HEK293 (cell line): ENCODE results near the gene APPL2.

ENCODE experiments used
- CTCF ChIA-PET: fragments of 350-600 bp; formaldehyde crosslinking; extraction: SDS; loops from one replicate; lab custom pipeline; 2021; ENCODE audit warnings: antibody characterized with exemption; lab: Yijun Ruan, JAX
- POLR2A ChIA-PET: fragments of 300-600 bp; formaldehyde crosslinking; extraction: SDS; loops from one replicate; lab custom pipeline; 2020; ENCODE audit warnings: antibody characterized with exemption, inconsistent platforms; lab: Yijun Ruan, JAX
- H3K27ac ChIP-seq: fragments of 200-500 bp; sonication (Bioruptor generic); 2 replicates; pipeline ENCODE4 v1.5.1; 2014; ENCODE audit warnings: low read depth, low read length, control low read depth, inconsistent platforms; ENCODE audit errors: extremely low read depth
- H3K36me3 ChIP-seq, 2 experiments: fragments of 200-500 bp in 1 of 2; sonication (Bioruptor generic) in 1 of 2; 1 replicate in 1 of 2; 2 replicates in 1 of 2; pipeline ENCODE4 v1.5.1; 2014 to 2017; ENCODE audit warnings: inconsistent platforms in 2 of 2, low read length in 2 of 2; ENCODE audit not compliant: control insufficient read depth in 2 of 2, insufficient read depth in 1 of 2
- H3K4me1 ChIP-seq: fragments of 200-500 bp; sonication (Bioruptor generic); 2 replicates; pipeline ENCODE4 v1.5.1; 2014; ENCODE audit warnings: mild to moderate bottlenecking, low read length, inconsistent platforms; ENCODE audit not compliant: control insufficient read depth, insufficient read depth
- H3K4me3 ChIP-seq: 2 replicates; pipeline ENCODE4 v1.5.1; 2011; ENCODE audit warnings: low read depth, mild to moderate bottlenecking, control low read depth, low read length, moderate library complexity
- H3K9me3 ChIP-seq: fragments of 200-500 bp; sonication (Bioruptor generic); 2 replicates; pipeline ENCODE4 v1.5.1; 2014; ENCODE audit warnings: low read depth, low read length, inconsistent platforms; ENCODE audit not compliant: control insufficient read depth, insufficient read depth
- GFI1B ChIP-seq: fragments of 450-650 bp; formaldehyde crosslinking; IDR thresholded peaks from 2 replicates; pipeline ENCODE4 v1.5.1; 2016; ENCODE audit warnings: missing biosample characterization, missing genetic modification characterization
- SCRT1 ChIP-seq: fragments of 450-650 bp; formaldehyde crosslinking; IDR thresholded peaks from 2 replicates; pipeline ENCODE4 v1.5.1; 2016; ENCODE audit warnings: missing biosample characterization, missing genetic modification characterization, borderline replicate concordance
- SP2 ChIP-seq: fragments of 450-650 bp; formaldehyde crosslinking; IDR thresholded peaks from 2 replicates; pipeline ENCODE4 v1.5.1; 2016; ENCODE audit warnings: missing biosample characterization, missing genetic modification characterization
- YY1 ChIP-seq: fragments of 450-650 bp; formaldehyde crosslinking; IDR thresholded peaks from 2 replicates; pipeline ENCODE4 v1.5.1; 2018; ENCODE audit warnings: missing biosample characterization, missing genetic modification characterization
- ZBTB8A ChIP-seq: fragments of 450-650 bp; formaldehyde crosslinking; IDR thresholded peaks from 2 replicates; pipeline ENCODE4 v1.5.1; 2016; ENCODE audit warnings: missing biosample characterization, missing genetic modification characterization
- ZFP41 ChIP-seq: fragments of 450-650 bp; formaldehyde crosslinking; IDR thresholded peaks from 2 replicates; pipeline ENCODE4 v1.5.1; 2016; ENCODE audit warnings: missing biosample characterization, missing genetic modification characterization, borderline replicate concordance
- ZFP69B ChIP-seq: fragments of 450-650 bp; formaldehyde crosslinking; IDR thresholded peaks from 2 replicates; pipeline ENCODE4 v1.5.1; 2016; ENCODE audit warnings: missing biosample characterization, missing genetic modification characterization
- ZNF10 ChIP-seq: fragments of 450-650 bp; formaldehyde crosslinking; IDR thresholded peaks from 2 replicates; pipeline ENCODE4 v1.5.1; 2017; ENCODE audit warnings: missing biosample characterization, missing genetic modification characterization
- ZNF133 ChIP-seq: fragments of 450-650 bp; formaldehyde crosslinking; IDR thresholded peaks from 2 replicates; pipeline ENCODE4 v1.5.1; 2016; ENCODE audit warnings: missing biosample characterization, missing genetic modification characterization
- ZNF24 ChIP-seq: fragments of 450-650 bp; formaldehyde crosslinking; IDR thresholded peaks from 2 replicates; pipeline ENCODE4 v1.5.1; 2016; ENCODE audit warnings: missing biosample characterization, missing genetic modification characterization
- ZNF426 ChIP-seq: fragments of 450-650 bp; formaldehyde crosslinking; IDR thresholded peaks from 2 replicates; pipeline ENCODE4 v1.5.1; 2017; ENCODE audit warnings: missing biosample characterization, missing genetic modification characterization, mild to moderate bottlenecking, inconsistent platforms, moderate library complexity
- ZNF433 ChIP-seq: fragments of 450-650 bp; formaldehyde crosslinking; IDR thresholded peaks from 2 replicates; pipeline ENCODE4 v1.5.1; 2016; ENCODE audit warnings: missing biosample characterization, missing genetic modification characterization, low read depth
- ZNF624 ChIP-seq: fragments of 450-650 bp; formaldehyde crosslinking; IDR thresholded peaks from 2 replicates; pipeline ENCODE4 v1.5.1; 2017; ENCODE audit warnings: missing biosample characterization, missing genetic modification characterization
- ZNF768 ChIP-seq: fragments of 450-650 bp; formaldehyde crosslinking; IDR thresholded peaks from 2 replicates; pipeline ENCODE4 v1.5.1; 2018; ENCODE audit warnings: missing biosample characterization, mild to moderate bottlenecking, missing genetic modification characterization
- ZNF791 ChIP-seq: fragments of 450-650 bp; formaldehyde crosslinking; IDR thresholded peaks from 2 replicates; pipeline ENCODE4 v1.5.1; 2016; ENCODE audit warnings: missing biosample characterization, missing genetic modification characterization
- ZNF792 ChIP-seq: fragments of 450-650 bp; formaldehyde crosslinking; IDR thresholded peaks from 2 replicates; pipeline ENCODE4 v1.5.1; 2016; ENCODE audit warnings: missing biosample characterization, missing genetic modification characterization
- TF ChIP-seq, protein P1 (sequence below): fragments of 450-650 bp; formaldehyde crosslinking; IDR thresholded peaks from 2 replicates; pipeline ENCODE4 v1.5.1; 2017; ENCODE audit warnings: missing biosample characterization, missing genetic modification characterization
- TF ChIP-seq, protein P2 (sequence below): fragments of 450-650 bp; formaldehyde crosslinking; IDR thresholded peaks from 2 replicates; pipeline ENCODE4 v1.5.1; 2016; ENCODE audit warnings: missing biosample characterization, missing genetic modification characterization
- TF ChIP-seq, protein P3 (sequence below): fragments of 450-650 bp; formaldehyde crosslinking; IDR thresholded peaks from 2 replicates; pipeline ENCODE4 v1.5.1; 2016; ENCODE audit warnings: missing biosample characterization, missing genetic modification characterization

Gene APPL2

DNA sequence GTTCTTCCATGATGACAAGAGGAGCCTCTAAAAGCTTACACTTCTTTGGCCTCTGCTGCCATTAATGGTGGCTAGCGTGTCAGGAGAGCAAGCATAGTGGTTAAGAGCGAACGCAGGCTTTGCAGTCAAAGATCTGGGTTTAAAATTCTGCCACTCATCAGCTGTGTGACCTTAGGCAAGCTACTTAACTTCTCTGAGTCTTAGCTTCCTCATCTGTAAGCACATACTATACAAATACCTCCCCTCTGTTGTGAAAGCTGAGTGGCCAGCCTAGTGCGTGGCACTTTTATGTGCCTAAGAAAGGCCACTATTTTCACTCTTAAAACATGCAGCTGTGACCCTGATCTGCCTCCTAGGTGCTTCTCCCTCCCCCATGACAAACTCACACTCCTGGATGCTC, 11.6 kb downstream of the APPL2 start:
- H3K4me1 ChIP-seq, result no peaks in the 10 kb centered on the region
- CTCF ChIA-PET, result no interaction called here
- POLR2A ChIA-PET, result interaction anchor here (2.3 kb wide), 1 partner anchor 11 kb away, joined by 9 read pairs; the partner anchor contains the start of gene APPL2
- H3K27ac ChIP-seq, result no peak overlapping the region
- peaks cover 19 to 74% of the 10 kb centered on the region in 2 experiments for H3K36me3 ChIP-seq
- H3K4me3 ChIP-seq, result no peak overlapping the region
- TF ChIP-seq ZNF768 (tag by site-specific recombination) (peak; percentile 45; the same call in 1 of the 2 replicates), ZNF10 (tag by site-specific recombination) (no peak)
- TF ChIP-seq, all 188 proteins: peak for 1
- no peaks in the 10 kb centered on the region for H3K9me3 ChIP-seq

DNA sequence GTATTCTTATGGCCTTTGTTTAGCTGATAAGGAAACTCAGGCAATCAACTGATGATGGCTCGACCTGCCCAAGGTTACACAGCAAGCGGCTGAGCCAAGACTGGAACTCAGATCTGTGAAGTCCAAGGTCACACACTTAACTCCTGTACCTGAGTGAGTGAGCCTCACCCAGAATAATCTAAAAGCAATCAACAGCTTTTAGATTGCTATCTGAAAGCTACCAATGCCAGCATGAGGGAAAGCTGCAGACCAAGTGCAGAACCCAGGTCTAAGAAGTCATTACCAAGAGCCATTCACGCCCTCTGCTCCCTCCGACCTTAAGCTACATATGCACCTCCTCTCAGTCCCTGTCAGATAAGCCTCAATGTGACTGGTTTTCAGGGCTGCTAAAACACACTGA, 12.1 kb downstream of the APPL2 start:
- ChIA-PET CTCF (no interaction called here), POLR2A (interaction anchor here (2.3 kb wide), 1 partner anchor 12 kb away, joined by 9 read pairs; the partner anchor contains the start of gene APPL2)
- Histone ChIP-seq H3K27ac (no peak overlapping the region), H3K4me1 (no peaks in the 10 kb centered on the region), H3K36me3 (peaks cover 19 to 73% of the 10 kb centered on the region in 2 experiments), H3K9me3 (no peaks in the 10 kb centered on the region), H3K4me3 (no peak overlapping the region)
- TF ChIP-seq, protein P1, sequence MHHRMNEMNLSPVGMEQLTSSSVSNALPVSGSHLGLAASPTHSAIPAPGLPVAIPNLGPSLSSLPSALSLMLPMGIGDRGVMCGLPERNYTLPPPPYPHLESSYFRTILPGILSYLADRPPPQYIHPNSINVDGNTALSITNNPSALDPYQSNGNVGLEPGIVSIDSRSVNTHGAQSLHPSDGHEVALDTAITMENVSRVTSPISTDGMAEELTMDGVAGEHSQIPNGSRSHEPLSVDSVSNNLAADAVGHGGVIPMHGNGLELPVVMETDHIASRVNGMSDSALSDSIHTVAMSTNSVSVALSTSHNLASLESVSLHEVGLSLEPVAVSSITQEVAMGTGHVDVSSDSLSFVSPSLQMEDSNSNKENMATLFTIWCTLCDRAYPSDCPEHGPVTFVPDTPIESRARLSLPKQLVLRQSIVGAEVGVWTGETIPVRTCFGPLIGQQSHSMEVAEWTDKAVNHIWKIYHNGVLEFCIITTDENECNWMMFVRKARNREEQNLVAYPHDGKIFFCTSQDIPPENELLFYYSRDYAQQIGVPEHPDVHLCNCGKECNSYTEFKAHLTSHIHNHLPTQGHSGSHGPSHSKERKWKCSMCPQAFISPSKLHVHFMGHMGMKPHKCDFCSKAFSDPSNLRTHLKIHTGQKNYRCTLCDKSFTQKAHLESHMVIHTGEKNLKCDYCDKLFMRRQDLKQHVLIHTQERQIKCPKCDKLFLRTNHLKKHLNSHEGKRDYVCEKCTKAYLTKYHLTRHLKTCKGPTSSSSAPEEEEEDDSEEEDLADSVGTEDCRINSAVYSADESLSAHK, result no peak
- TF ChIP-seq YY1 (no peak), ZNF10 (tag by site-specific recombination) (0 out of 2 replicates have a peak, but pooled peaks have one; percentile 29), ZNF24 (tag by site-specific recombination) (no peak), ZFP41 (tag by site-specific recombination) (no peak)

DNA sequence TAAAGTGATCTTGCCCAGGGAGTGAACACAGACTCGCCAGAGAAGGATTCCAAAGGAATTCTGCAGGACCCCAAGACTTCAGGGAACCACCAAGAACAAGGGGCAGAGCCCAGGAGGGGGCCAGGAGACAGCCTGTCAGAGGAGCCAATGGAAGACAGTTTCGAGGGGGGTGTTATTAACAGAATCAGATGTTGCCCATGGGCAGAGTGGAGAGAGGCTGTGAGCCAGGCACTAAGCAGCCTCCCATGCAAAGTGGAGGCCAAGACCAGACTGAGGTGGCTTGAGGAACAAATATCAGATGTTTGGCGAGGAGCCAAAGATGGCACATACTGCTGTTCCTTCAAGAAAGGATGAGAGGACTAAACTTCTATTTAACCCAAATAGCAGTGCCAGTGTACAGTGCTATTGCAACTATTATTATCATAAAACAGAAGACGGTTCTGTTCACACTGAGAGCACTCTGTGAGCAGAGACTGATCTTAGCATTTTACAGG, 12.6 kb downstream of the APPL2 start:
- H3K27ac ChIP-seq, result no peak overlapping the region
- TF ChIP-seq ZNF433 (tag by site-specific recombination), result no peak
- TF ChIP-seq, protein P1, result peak; percentile 52; the same call in 1 of the 2 replicates
- H3K36me3 ChIP-seq, result peaks cover 14 to 73% of the 10 kb centered on the region in 2 experiments
- no peaks in the 10 kb centered on the region for H3K9me3 ChIP-seq
- ChIA-PET POLR2A (no interaction called here), CTCF (no interaction called here)
- no peaks in the 10 kb centered on the region for H3K4me1 ChIP-seq
- H3K4me3 ChIP-seq, result no peak overlapping the region

DNA sequence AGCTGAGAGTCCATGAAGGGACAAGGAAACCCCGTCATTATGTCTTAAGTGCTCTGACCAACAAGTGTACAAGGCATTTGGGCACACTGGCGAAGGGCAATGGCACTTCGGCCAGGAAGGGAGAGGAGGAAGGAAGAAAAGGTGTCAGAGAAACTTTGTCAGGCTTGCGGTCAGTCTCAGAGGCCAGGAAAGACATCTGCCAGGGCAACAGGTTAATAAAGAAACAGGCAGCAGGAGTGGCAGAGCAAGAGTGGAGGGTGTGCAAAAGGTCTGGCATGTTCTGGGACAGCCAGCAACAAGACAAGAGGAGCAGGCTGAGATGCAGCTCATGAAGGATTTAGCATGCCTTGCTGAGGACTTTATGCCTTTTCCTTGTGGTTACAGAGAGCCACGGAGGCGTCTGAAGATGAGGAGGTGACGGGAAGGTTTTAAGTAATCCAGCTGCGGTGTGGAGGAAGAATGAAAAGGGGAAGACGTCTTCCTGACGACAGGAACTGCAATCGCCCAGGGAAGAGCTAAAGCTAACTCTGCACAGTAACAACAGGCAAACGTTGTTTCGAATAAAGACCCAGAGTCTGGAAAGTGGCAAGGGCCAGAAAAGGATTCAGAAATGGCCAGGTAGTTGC, 13.1 kb downstream of the APPL2 start:
- Histone ChIP-seq H3K4me3 (no peak overlapping the region), H3K9me3 (no peaks in the 10 kb centered on the region), H3K36me3 (peaks cover 9 to 68% of the 10 kb centered on the region in 2 experiments), H3K27ac (no peak overlapping the region), H3K4me1 (no peaks in the 10 kb centered on the region)
- ChIA-PET CTCF (interaction anchor here (0.5 to 0.9 kb wide), 2 partner anchors 14 to 359 kb away, joined by 3 to 4 read pairs; partner anchors contain the start of gene APPL2), POLR2A (no interaction called here)
- TF ChIP-seq ZNF624, result no peak
- no peak for TF ChIP-seq ZNF792 (tag by site-specific recombination)
- TF ChIP-seq, protein P2, sequence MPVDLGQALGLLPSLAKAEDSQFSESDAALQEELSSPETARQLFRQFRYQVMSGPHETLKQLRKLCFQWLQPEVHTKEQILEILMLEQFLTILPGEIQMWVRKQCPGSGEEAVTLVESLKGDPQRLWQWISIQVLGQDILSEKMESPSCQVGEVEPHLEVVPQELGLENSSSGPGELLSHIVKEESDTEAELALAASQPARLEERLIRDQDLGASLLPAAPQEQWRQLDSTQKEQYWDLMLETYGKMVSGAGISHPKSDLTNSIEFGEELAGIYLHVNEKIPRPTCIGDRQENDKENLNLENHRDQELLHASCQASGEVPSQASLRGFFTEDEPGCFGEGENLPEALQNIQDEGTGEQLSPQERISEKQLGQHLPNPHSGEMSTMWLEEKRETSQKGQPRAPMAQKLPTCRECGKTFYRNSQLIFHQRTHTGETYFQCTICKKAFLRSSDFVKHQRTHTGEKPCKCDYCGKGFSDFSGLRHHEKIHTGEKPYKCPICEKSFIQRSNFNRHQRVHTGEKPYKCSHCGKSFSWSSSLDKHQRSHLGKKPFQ (tag by site-specific recombination), result no peak
- TF ChIP-seq ZNF133 (tag by site-specific recombination), result no peak
- TF ChIP-seq, protein P3, sequence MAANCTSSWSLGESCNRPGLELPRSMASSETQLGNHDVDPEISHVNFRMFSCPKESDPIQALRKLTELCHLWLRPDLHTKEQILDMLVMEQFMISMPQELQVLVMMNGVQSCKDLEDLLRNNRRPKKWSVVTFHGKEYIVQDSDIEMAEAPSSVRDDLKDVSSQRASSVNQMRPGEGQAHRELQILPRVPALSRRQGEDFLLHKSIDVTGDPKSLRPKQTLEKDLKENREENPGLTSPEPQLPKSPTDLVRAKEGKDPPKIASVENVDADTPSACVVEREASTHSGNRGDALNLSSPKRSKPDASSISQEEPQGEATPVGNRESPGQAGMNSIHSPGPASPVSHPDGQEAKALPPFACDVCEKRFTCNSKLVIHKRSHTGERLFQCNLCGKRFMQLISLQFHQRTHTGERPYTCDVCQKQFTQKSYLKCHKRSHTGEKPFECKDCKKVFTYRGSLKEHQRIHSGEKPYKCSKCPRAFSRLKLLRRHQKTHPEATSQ (tag by site-specific recombination), result no peak
- no peak for TF ChIP-seq ZFP69B (tag by site-specific recombination)
- no peak for TF ChIP-seq ZBTB8A (tag by site-specific recombination)
- no peak for TF ChIP-seq ZNF426 (tag by site-specific recombination)
- peak; percentile 16; the same call in 1 of the 2 replicates for TF ChIP-seq SCRT1 (tag by site-specific recombination)
- no peak for TF ChIP-seq GFI1B (tag by site-specific recombination)
- no peak for TF ChIP-seq ZNF791
- no peak for TF ChIP-seq SP2 (tag by site-specific recombination)
